ENCODE results near the gene PM20D2.

GRCh38 chr6:89132057-89132456, 13.8 kb upstream of the PM20D2 start:
- TF ChIP-seq CTCF (IDR thresholded peaks at IDR 0.05; ENCODE audit: low read depth, low read length, poor library complexity, severe bottlenecking) (no peak), EZH2phosphoT487 (IDR thresholded peaks at IDR 0.05; ENCODE audit: borderline replicate concordance, low read length) (no peak)

Measured in DOHH2 (cell line).